Activated CD4-positive, alpha-beta T cell treated with anti-CD3 and anti-CD28 coated beads for 4 hours (primary cell): ENCODE data around the gene PCDHB11.
"Not testable (repeated sequence)": the region's sequence is repeated elsewhere in the genome, so short reads cannot be mapped to it uniquely, and the experiment has no call there.

ENCODE experiments used
- DNase-seq, 2 donors: peaks; one replicate each; pipeline ENCODE4 v3.0.0-alpha.2; 2020

The PCDHB11 gene

DNA sequence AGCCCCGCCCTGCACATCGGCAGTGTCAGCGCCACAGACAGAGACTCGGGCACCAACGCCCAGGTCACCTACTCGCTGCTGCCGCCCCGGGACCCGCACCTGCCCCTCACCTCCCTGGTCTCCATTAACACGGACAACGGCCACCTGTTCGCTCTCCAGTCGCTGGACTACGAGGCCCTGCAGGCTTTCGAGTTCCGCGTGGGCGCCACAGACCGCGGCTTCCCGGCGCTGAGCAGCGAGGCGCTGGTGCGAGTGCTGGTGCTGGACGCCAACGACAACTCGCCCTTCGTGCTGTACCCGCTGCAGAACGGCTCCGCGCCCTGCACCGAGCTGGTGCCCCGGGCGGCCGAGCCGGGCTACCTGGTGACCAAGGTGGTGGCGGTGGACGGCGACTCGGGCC lies 47.5 kb downstream of the PCDHB11 start:
- not testable (repeated sequence) for DNase-seq

DNA sequence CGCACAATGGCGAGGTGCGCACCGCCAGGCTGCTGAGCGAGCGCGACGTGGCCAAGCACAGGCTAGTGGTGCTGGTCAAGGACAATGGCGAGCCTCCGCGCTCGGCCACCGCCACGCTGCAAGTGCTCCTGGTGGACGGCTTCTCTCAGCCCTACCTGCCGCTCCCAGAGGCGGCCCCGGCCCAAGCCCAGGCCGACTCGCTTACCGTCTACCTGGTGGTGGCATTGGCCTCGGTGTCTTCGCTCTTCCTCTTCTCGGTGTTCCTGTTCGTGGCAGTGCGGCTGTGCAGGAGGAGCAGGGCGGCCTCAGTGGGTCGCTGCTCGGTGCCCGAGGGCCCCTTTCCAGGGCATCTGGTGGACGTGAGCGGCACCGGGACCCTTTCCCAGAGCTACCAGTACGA lies 48.0 kb downstream of the PCDHB11 start:
- DNase-seq, result not testable (repeated sequence)

DNA sequence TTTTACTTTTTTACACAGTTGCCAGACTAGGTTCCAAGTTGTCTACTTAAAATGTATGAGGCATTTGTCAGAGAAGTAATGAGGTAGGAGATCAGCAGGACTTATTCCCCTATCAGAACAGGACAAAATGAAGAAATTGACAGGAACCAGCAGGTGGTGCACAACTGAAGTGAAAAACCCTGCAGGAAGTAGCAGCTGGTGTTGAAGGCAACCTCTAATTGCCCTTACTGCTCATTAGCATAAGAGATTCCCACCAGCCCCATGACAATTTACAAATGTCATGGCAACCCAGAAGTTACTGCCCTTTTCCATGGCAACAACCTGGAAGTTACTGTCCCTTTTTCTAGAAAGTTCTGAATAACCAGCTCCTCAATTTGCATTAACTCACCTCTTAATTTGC lies 51.1 kb downstream of the PCDHB11 start:
- DNase-seq, result no peak
